Upper lobe of right lung (tissue), 1 donor: ENCODE measurements around the gene PDE7B. TPM values are rescaled to one million over a fixed set of nuclear protein-coding genes. Genes with fewer than 3 reads are reported as not detected.

ENCODE experiments used
- ATAC-seq: fragments of 200-7000 bp; cut with Tn5 transposase; one replicate; pipeline ENCODE4 v1.9.1; 2020; ENCODE audit warnings: mild to moderate bottlenecking, moderate library complexity
- DNase-seq: peaks from one replicate; pipeline ENCODE4 v3.0.0-alpha.2; 2020
- H3K27ac ChIP-seq: fragments of 200-600 bp; one replicate; pipeline ENCODE4 v1.8.0; 2022
- H3K27me3 ChIP-seq: fragments of 200-600 bp; one replicate; pipeline ENCODE4 v1.8.0; 2022; ENCODE audit warnings: mild to moderate bottlenecking
- H3K36me3 ChIP-seq: fragments of 200-600 bp; one replicate; pipeline ENCODE4 v1.8.0; 2022
- H3K4me1 ChIP-seq: fragments of 200-600 bp; one replicate; pipeline ENCODE4 v1.8.0; 2022
- H3K4me3 ChIP-seq: fragments of 200-600 bp; one replicate; pipeline ENCODE4 v1.8.0; 2022; ENCODE audit warnings: mild to moderate bottlenecking
- H3K9me3 ChIP-seq: fragments of 200-600 bp; one replicate; pipeline ENCODE4 v1.8.0; 2022
- intact Hi-C: fragments of 100-400 bp; cut with DNase I; formaldehyde crosslinking; loops from one replicate; pipeline ENCODE4 v1.11.0; 2022
- total RNA-seq: library from RNA; stranded (reverse); fragmentation: NEBNext Ultra II Directional; extraction: Animal tissue kit (Norgen Biotek cat#: 25700); gene quantifications from one replicate; pipeline ENCODE4 v1.2.1, GENCODE V29; 2021
- TF ChIP-seq, protein P1 (sequence below): fragments of 200-600 bp; IDR thresholded peaks from one replicate; pipeline ENCODE4 v1.8.0; 2022; ENCODE audit warnings: antibody characterized with exemption
- donor health status: DM: no; HTN: yes; CAD: no; lungs with severe emphysema.

PDE7B gene
- total RNA-seq, 1 donor from 2014 or later, result 4.2 TPM

DNA sequence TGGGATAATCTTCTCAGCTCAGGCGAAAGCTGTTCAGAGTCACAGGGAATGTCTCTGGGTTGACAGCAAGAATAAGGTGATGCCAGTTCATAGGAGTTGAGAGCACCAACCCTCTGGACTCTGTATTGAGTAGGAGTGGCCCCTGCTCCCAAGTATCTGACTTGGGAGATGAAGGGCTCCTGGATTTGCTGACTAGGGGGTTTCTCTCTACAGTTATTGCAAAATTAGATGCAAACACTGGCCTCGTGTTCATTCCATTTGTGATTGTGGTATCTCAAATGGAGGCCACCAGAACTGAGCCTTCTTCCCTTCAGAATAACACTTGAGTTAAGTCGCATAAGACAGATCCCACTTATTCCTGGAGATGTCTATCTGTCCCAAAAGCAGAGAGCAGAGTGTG lies 135.7 kb downstream of the PDE7B start:
- Histone ChIP-seq H3K27ac (no peak overlapping the region), H3K4me1 (no peaks in the 10 kb centered on the region), H3K36me3 (no peaks in the 10 kb centered on the region), H3K4me3 (no peak overlapping the region), H3K27me3 (no peaks in the 10 kb centered on the region), H3K9me3 (no peaks in the 10 kb centered on the region)
- intact Hi-C loops, result no loop called here
- no peak for DNase-seq
- TF ChIP-seq, protein P1, sequence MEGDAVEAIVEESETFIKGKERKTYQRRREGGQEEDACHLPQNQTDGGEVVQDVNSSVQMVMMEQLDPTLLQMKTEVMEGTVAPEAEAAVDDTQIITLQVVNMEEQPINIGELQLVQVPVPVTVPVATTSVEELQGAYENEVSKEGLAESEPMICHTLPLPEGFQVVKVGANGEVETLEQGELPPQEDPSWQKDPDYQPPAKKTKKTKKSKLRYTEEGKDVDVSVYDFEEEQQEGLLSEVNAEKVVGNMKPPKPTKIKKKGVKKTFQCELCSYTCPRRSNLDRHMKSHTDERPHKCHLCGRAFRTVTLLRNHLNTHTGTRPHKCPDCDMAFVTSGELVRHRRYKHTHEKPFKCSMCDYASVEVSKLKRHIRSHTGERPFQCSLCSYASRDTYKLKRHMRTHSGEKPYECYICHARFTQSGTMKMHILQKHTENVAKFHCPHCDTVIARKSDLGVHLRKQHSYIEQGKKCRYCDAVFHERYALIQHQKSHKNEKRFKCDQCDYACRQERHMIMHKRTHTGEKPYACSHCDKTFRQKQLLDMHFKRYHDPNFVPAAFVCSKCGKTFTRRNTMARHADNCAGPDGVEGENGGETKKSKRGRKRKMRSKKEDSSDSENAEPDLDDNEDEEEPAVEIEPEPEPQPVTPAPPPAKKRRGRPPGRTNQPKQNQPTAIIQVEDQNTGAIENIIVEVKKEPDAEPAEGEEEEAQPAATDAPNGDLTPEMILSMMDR, result no peak
- ATAC-seq, result no peak

DNA sequence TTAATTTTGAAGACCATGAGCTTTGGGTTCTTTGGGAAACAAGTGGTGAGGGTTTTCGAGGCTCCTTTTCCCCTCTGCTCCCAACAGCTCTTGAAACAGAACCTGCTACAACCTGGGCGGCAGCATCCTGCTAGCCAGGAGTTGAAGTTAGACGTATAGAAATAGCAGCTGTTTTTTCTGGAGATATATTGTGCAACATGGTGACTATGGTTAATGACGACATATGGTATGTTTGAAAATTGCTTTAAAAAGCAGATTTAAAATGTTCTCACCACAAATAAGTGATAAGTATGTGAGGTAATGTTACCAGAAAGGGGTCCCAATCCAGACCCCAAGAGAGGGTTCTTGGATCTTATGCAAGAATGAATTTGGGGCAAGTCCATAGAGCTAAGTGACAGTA lies 138.9 kb downstream of the PDE7B start:
- DNase-seq (no peak), ATAC-seq (no peak)
- Histone ChIP-seq H3K27ac (no peak overlapping the region), H3K4me1 (no peaks in the 10 kb centered on the region), H3K4me3 (no peak overlapping the region), H3K9me3 (no peaks in the 10 kb centered on the region), H3K36me3 (no peaks in the 10 kb centered on the region), H3K27me3 (no peaks in the 10 kb centered on the region)
- intact Hi-C loops, result no loop called here
- TF ChIP-seq, protein P1, result no peak

DNA sequence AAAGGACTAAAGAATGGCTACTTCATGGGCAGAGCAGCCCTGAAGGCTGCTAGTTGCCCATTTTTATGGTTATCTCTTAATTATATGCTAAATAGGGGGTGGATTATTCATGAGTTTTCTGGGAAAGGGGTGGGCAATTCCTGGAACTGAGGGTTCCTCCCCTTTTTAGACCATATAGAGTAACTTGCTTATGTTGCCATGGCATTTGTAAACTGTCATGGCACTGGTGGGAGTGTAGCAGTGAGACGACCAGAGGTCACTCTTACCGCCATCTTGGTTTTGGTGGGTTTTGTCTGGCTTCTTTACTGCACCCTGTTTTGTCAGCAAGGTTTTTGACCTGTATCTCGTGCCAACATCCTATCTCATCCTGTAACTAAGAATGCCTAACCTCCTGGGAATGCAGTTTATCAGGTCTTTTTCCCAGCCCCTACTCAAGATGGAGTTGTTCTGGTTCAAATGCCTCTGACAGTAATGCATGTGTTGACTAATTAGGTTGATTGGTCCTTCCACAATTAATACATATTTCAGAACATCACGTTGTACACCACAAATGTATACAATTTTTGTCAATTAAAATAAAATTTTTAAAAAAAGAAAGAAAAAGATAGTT lies 139.5 kb downstream of the PDE7B start:
- TF ChIP-seq, protein P1, result no peak
- H3K4me3 ChIP-seq, result no peak overlapping the region
- H3K36me3 ChIP-seq, result no peaks in the 10 kb centered on the region
- no peaks in the 10 kb centered on the region for H3K4me1 ChIP-seq
- H3K9me3 ChIP-seq, result no peaks in the 10 kb centered on the region
- H3K27ac ChIP-seq, result no peak overlapping the region
- intact Hi-C loops, result no loop called here
- H3K27me3 ChIP-seq, result no peaks in the 10 kb centered on the region
- ATAC-seq (no peak), DNase-seq (no peak)

DNA sequence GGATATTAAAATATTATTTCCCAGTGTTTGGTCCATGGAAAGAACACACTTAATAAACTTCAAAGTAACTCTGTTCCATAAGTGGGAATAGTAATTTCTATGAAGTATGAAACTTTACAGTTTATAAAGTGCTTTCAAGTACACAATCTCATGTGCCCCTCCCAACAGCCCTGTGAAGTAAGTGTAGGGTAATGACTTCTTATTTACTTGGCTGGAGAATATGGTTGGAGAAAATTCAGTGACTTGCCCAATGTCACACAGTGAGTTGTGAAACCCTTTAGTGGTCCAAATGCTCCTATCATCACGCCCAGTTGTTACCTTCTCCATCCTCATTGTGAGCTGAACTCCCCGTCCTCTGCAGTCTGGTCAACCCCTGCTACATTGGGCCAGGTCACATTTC lies 141.2 kb downstream of the PDE7B start:
- H3K9me3 ChIP-seq, result no peaks in the 10 kb centered on the region
- ATAC-seq, result peak; percentile 77
- no peak for DNase-seq
- no peaks in the 10 kb centered on the region for H3K4me1 ChIP-seq
- H3K27me3 ChIP-seq, result no peaks in the 10 kb centered on the region
- intact Hi-C loops, result no loop called here
- no peak overlapping the region for H3K27ac ChIP-seq
- TF ChIP-seq, protein P1, result no peak
- no peaks in the 10 kb centered on the region for H3K36me3 ChIP-seq
- no peak overlapping the region for H3K4me3 ChIP-seq

DNA sequence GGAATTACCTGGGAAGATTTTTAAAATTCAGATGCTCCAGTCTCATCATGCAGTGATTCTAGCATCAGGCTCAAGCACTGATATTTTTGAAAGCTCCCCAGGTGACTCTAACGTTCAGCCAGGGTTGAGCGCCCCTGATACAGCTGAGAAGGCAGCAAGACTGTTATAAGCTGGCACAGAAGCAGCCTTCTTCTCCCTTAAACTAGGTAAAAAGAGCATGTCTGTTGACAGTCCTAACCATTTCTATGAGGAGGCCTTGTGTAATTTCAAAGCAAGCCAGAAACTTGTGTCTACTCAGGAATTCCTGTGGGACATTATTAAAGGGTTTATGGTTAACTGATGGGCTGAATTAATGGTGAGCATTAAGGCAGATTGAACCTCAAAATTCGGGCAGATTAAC lies 141.9 kb downstream of the PDE7B start:
- no peak overlapping the region for H3K27ac ChIP-seq
- H3K4me1 ChIP-seq, result no peaks in the 10 kb centered on the region
- H3K36me3 ChIP-seq, result no peaks in the 10 kb centered on the region
- intact Hi-C loops, result no loop called here
- DNase-seq (no peak), ATAC-seq (no peak)
- TF ChIP-seq, protein P1, result no peak
- H3K27me3 ChIP-seq, result no peaks in the 10 kb centered on the region
- H3K9me3 ChIP-seq, result no peaks in the 10 kb centered on the region
- H3K4me3 ChIP-seq, result no peak overlapping the region
